Islet precursor cell (in vitro differentiated cells): Measurements from ENCODE around the gene SPAG5.
"Not testable (repeated sequence)": the region's sequence is repeated elsewhere in the genome, so short reads cannot be mapped to it uniquely, and the experiment has no call there.

Source experiments
- DNase-seq: peaks from one replicate; pipeline ENCODE4 v3.0.0-alpha.2; 2018

Gene SPAG5

GRCh38 chr17:28598799-28599310, at the start of gene SPAG5:
TSS of gene SPAG5 (minus strand) at chr17:28599025. CDS start at chr17:28598946, 79 bp downstream.
- DNase-seq, result peak; percentile 99

GRCh38 chr17:28646039-28646754, 47.4 kb upstream of the SPAG5 start:
- DNase-seq, result no peak

- DNase-seq, result no peak
These were observed 46.7 kb upstream of the SPAG5 start for GRCh38 chr17:28645576-28645939.

GRCh38 chr17:28644787-28645575, 46.2 kb upstream of the SPAG5 start, which contains the start of gene BLTP2:
TSS of gene BLTP2 (minus strand) at chr17:28645158. CDS start at chr17:28645056, 102 bp downstream.
- DNase-seq, result peak; percentile 99

GRCh38 chr17:28643983-28644786, 45.4 kb upstream of the SPAG5 start:
- peak; percentile 80 for DNase-seq

- no peak for DNase-seq
These were observed 42.8 kb upstream of the SPAG5 start for GRCh38 chr17:28641579-28641978.

- DNase-seq, result no peak
These were observed 36.7 kb upstream of the SPAG5 start for GRCh38 chr17:28635506-28635905.

- DNase-seq, result no peak
These were observed 35.5 kb upstream of the SPAG5 start for GRCh38 chr17:28634206-28634865.

GRCh38 chr17:28626818-28627217, 28.0 kb upstream of the SPAG5 start:
- DNase-seq, result no peak

- no peak for DNase-seq
These were observed 25.3 kb upstream of the SPAG5 start for GRCh38 chr17:28624148-28624547.

- DNase-seq, result no peak
These were observed 24.9 kb upstream of the SPAG5 start for GRCh38 chr17:28623696-28624095.

- no peak for DNase-seq
These were observed 23.4 kb upstream of the SPAG5 start for GRCh38 chr17:28622186-28622585.

GRCh38 chr17:28620010-28620409, 21.2 kb upstream of the SPAG5 start:
- DNase-seq, result no peak

- no peak for DNase-seq
These were observed 19.6 kb upstream of the SPAG5 start for GRCh38 chr17:28618464-28618863.

GRCh38 chr17:28616281-28616680, 17.5 kb upstream of the SPAG5 start:
- DNase-seq, result no peak

GRCh38 chr17:28615260-28615940, 16.6 kb upstream of the SPAG5 start:
- no peak for DNase-seq

- no peak for DNase-seq
These were observed 15.1 kb upstream of the SPAG5 start, which contains the start of gene RSKR for GRCh38 chr17:28613931-28614381. TSS of gene RSKR (minus strand) at chr17:28614185. CDS start at chr17:28614161, 24 bp downstream.

GRCh38 chr17:28612936-28613872, 14.4 kb upstream of the SPAG5 start:
- peak; percentile 78 for DNase-seq

- no peak for DNase-seq
These were observed 13.7 kb upstream of the SPAG5 start for GRCh38 chr17:28612531-28612930.

- no peak for DNase-seq
These were observed 11.6 kb upstream of the SPAG5 start for GRCh38 chr17:28610376-28610775.

- DNase-seq, result not testable (repeated sequence)
These were observed 5.2 kb upstream of the SPAG5 start for GRCh38 chr17:28604031-28604430.
